Mesangial cell (primary cell): ENCODE data around the gene ETV2. TPM values are rescaled to one million over a fixed set of nuclear protein-coding genes. Genes with fewer than 3 reads are reported as not detected.

Experiments
- total RNA-seq: library from RNA; depleted of rRNA; stranded (reverse); fragments of >200 nt; gene quantifications from 2 replicates; pipeline ENCODE4 v1.2.3, GENCODE V29; 2015

ETV2 gene
- 0.49 and 2.3 TPM in 2 replicates for total RNA-seq

GRCh38 chr19:35641515-35642151, at the start of gene ETV2:
TSS of gene ETV2 (plus strand) at chr19:35641745. CDS start at chr19:35642461, 716 bp downstream.

GRCh38 chr19:35612559-35613321, 28.8 kb upstream of the ETV2 start, which contains the start of gene HAUS5:
TSS of gene HAUS5 (plus strand) at chr19:35612735. CDS start at chr19:35612795, 60 bp downstream.

GRCh38 chr19:35628565-35629331, 12.8 kb upstream of the ETV2 start, which contains the start of gene RBM42:
TSS of gene RBM42 (plus strand) at chr19:35629036. CDS start at chr19:35629154, 118 bp downstream.

GRCh38 chr19:35648017-35648961, 6.7 kb downstream of the ETV2 start, which contains the start of gene COX6B1:
TSS of gene COX6B1 (plus strand) at chr19:35648323. CDS start at chr19:35651244, 2,921 bp downstream.

GRCh38 chr19:35666251-35666913, 24.8 kb downstream of the ETV2 start, which contains the start of gene UPK1A:
TSS of gene UPK1A (plus strand) at chr19:35666517. CDS start at chr19:35666813, 296 bp downstream.

Other genes starting within 250 kb of the ETV2 start
- gene FFAR2, start 193.5 kb upstream of the ETV2 start, total RNA-seq = not detected in 2 replicates
- gene KRTDAP, start 151.3 kb upstream of the ETV2 start, total RNA-seq = not detected in 2 replicates
- 29.5 and 70.4 TPM in 2 replicates for gene DMKN, start 128.1 kb upstream of the ETV2 start, total RNA-seq
- gene SBSN, start 113.4 kb upstream of the ETV2 start, total RNA-seq = not detected in 2 replicates
- not detected in 2 replicates for gene GAPDHS, start 108.3 kb upstream of the ETV2 start, total RNA-seq
- gene TMEM147, start 96.1 kb upstream of the ETV2 start, total RNA-seq = 118 and 129 TPM in 2 replicates
- not detected in 2 replicates for gene ATP4A, start 78.1 kb upstream of the ETV2 start, total RNA-seq
- gene PMIS2, start 55.6 kb upstream of the ETV2 start, total RNA-seq = not detected in 2 replicates
- 7.5 and 20.7 TPM in 2 replicates for gene HAUS5, start 29.0 kb upstream of the ETV2 start, total RNA-seq
- 79.6 and 99.4 TPM in 2 replicates for gene RBM42, start 12.7 kb upstream of the ETV2 start, total RNA-seq
- gene COX6B1, start 6.6 kb downstream of the ETV2 start, total RNA-seq = 474 TPM in 2 replicates
- 0.16 TPM in 1 of 2 replicates, not detected in the other for gene UPK1A, start 24.8 kb downstream of the ETV2 start, total RNA-seq
- gene ZBTB32, start 62.8 kb downstream of the ETV2 start, total RNA-seq = not detected in 2 replicates
- 10.9 and 17.2 TPM in 2 replicates for gene KMT2B, start 76.3 kb downstream of the ETV2 start, total RNA-seq
- gene IGFLR1, start 100.7 kb downstream of the ETV2 start, total RNA-seq = 4.7 and 8.3 TPM in 2 replicates
- 5.4 and 9.0 TPM in 2 replicates for gene U2AF1L4, start 103.7 kb downstream of the ETV2 start, total RNA-seq
- 61.4 and 72.5 TPM in 2 replicates for gene PSENEN, start 103.9 kb downstream of the ETV2 start, total RNA-seq
- gene LIN37, start 106.8 kb downstream of the ETV2 start, total RNA-seq = 7.6 and 11.9 TPM in 2 replicates
- gene HSPB6, start 115.3 kb downstream of the ETV2 start, total RNA-seq = 2.3 and 6.8 TPM in 2 replicates
- gene PROSER3, start 116.4 kb downstream of the ETV2 start, total RNA-seq = 13.4 and 22.7 TPM in 2 replicates
- 8.4 and 14.8 TPM in 2 replicates for gene ARHGAP33, start 133.8 kb downstream of the ETV2 start, total RNA-seq
- not detected in 2 replicates for gene PRODH2, start 171.1 kb downstream of the ETV2 start, total RNA-seq
- gene NPHS1, start 210.8 kb downstream of the ETV2 start, total RNA-seq = 0.13 TPM in 1 of 2 replicates, not detected in the other
- gene KIRREL2, start 215.2 kb downstream of the ETV2 start, total RNA-seq = under 0.01 and 0.16 TPM in 2 replicates
- 9.8 and 33.7 TPM in 2 replicates for gene APLP1, start 226.8 kb downstream of the ETV2 start, total RNA-seq